GM21576 (cell line): Measurements from ENCODE around the gene CDC42BPG.

ENCODE experiments used
- ATAC-seq: cut with Tn5 transposase; IDR thresholded peaks from one replicate; pipeline ENCODE4 v1.9.1; 2021; ENCODE audit warnings: mild to moderate bottlenecking, moderate library complexity; ENCODE audit not compliant: unreplicated experiment

CDC42BPG gene, protein sequence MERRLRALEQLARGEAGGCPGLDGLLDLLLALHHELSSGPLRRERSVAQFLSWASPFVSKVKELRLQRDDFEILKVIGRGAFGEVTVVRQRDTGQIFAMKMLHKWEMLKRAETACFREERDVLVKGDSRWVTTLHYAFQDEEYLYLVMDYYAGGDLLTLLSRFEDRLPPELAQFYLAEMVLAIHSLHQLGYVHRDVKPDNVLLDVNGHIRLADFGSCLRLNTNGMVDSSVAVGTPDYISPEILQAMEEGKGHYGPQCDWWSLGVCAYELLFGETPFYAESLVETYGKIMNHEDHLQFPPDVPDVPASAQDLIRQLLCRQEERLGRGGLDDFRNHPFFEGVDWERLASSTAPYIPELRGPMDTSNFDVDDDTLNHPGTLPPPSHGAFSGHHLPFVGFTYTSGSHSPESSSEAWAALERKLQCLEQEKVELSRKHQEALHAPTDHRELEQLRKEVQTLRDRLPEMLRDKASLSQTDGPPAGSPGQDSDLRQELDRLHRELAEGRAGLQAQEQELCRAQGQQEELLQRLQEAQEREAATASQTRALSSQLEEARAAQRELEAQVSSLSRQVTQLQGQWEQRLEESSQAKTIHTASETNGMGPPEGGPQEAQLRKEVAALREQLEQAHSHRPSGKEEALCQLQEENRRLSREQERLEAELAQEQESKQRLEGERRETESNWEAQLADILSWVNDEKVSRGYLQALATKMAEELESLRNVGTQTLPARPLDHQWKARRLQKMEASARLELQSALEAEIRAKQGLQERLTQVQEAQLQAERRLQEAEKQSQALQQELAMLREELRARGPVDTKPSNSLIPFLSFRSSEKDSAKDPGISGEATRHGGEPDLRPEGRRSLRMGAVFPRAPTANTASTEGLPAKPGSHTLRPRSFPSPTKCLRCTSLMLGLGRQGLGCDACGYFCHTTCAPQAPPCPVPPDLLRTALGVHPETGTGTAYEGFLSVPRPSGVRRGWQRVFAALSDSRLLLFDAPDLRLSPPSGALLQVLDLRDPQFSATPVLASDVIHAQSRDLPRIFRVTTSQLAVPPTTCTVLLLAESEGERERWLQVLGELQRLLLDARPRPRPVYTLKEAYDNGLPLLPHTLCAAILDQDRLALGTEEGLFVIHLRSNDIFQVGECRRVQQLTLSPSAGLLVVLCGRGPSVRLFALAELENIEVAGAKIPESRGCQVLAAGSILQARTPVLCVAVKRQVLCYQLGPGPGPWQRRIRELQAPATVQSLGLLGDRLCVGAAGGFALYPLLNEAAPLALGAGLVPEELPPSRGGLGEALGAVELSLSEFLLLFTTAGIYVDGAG (N-terminal part only)

DNA sequence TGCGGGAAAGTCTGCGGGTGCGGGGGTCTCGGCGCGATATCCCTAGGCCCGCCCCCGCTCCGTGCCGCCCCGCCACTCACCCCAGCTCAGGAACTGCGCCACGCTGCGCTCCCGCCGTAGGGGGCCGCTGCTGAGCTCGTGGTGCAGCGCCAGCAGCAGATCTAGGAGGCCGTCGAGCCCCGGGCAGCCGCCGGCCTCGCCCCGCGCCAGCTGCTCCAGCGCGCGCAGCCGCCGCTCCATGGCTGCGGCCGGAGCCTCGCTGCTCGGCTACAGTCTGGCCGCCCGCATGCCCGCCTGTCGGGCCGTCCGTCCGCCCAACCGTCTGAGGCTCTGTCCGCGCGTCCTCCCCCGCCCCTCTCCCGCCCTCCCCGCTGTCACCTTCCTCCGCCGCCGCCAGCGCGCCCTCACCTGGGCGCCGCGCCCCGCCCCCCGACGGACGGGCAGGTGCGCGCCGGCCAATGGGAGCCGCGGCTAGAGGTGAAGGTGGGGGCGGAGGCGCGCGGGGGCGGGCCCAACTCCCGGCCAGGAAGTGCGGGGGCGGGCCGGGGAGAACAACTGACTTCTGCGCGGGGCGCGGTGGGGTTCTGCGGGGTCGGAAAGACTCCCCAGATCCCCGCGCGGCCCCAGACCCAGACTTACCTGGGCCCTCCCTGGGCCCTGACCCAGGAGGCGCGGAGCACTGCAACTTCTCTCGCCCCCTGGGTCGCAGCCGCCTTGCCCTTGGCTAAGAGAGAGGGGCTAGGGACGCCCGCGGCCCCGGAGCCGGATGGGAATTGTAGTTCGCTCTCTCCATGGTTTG, at the start of gene CDC42BPG:
CDC42BPG (minus strand) TSS at position 324 of the 799 bp plus-strand sequence; CDS start at position 240, 84 bp downstream.
- ATAC-seq = no peak

DNA sequence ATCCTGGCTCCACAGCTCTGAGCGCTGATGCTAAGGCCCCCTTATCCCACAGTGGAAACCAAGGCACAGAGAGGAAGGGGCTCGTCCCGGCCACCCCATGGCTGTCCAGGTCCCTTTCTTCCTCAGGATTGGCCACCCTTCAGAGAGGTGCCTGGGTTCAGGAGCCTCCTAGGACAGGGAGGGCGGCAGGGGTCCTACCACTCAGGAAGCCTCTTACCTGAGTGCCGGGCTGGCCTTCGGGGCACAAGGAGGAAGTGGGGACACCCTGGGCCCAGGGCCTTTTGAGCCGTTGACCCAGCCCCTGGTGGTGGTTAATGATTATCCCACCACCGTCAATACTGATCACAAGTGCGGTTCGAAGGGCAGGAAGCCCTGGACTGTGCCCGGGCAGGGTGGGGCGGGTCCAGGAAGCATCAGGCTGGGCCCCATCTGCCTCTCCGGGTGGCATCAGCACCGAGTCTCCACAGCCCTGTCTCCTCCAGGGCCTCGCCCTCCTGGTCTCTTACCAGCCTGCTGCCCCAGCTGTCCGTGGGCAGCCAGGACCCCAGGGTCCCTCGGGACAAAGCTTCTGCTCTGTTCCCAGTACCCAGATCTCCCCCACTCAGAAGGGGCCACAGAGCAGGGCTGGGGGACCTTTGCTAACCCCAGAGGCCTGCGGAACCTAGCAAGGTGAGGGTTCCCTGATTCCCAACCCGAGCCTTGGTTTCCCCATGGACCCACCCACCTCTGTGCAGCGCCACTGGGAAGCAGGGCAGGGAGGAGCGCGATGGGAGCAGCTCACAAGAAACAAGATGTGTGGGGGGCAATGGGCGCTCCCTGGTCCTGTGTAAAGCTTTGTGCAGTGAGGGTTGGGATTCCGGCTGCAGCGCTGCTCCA, 49.0 kb upstream of the CDC42BPG start:
- ATAC-seq = no peak

DNA sequence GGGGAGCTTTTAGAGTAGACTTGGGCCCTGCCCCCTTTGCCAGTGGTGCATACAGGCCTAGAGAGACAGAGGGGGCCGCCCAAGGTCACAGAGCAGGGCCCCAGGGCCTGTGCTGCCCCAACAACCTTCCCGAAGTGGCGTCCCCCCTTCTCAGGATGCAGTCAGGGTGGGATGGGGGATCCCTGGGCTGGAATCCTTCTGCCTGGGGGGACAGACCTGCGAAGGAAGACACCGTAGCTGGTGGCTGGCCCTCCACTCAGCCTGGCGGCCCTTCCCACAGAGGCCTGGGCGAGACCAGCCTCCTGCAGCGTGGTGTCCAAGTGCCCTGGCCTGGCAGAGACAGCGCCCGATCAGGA, 48.4 kb upstream of the CDC42BPG start:
- ATAC-seq = no peak

DNA sequence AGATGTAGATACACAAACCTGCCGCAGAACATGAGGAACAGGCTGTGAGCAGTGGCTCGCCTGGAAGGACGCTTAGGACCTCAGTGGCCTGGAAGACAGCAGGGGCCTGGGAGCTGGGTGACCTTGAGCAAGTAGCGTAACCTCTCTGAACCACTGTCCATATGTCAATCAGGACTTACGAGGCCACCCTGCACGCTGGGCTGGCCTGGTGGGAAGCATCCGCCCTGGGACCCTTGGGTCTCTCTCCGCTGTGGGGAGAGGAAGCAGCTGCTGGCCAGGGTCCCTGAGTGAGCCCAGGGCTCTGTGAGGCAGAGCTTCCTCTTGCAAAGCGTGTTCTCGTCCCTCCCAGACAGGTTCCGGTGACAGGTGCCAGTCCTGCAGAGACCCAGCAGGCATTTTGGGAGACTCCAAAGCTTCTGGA, 48.0 kb upstream of the CDC42BPG start:
- ATAC-seq = no peak

DNA sequence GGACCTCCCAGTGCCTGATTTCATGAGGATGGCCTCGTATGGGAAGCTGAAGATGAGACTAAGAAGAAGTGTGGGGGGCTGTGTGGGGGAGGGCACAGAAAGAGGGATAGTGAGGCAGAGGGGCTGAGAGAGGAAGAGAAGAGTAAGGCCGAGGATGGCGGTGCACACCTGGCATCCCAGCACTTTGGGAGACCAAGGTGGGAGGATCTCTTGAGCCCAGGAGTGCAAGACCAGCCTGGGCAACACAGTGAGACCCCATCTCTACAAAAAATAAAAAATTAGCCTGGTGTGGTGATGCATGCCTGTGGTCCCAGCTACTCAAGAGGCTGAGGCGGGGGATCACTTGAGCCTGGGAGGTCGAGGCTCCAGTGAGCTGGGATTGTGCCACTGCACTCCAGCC, 47.4 kb upstream of the CDC42BPG start:
- no peak for ATAC-seq

DNA sequence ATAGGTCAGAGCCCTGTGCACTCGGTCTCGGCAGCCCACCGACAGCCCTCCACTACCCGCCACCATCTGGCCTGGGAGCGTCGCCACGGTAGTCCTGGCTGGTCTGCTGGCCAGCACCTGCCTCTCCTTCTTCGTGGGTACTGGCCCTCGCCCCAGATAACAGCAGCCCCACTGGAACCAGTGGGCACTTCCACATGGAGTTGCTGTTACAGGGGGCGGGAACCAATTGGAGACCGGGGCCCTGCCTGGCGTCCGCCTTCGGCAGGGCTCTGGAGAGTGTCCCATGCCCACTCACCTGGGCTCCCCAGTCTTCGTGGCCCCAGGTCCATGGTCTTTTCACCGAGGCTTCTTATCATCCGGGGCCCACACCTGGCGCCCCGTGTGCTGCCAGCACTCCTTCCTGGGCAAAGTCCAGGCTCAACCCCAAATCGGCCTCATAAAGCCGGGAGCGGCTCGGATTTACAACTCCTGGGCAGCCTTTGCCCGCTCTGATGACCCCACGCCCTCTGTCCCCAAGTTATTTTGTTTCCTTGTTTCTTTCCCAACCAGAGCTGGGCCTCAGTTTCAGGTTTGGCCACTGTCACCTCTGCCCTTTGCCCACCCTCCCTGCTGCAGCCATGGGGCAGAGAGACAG, 46.9 kb upstream of the CDC42BPG start:
- ATAC-seq = no peak

DNA sequence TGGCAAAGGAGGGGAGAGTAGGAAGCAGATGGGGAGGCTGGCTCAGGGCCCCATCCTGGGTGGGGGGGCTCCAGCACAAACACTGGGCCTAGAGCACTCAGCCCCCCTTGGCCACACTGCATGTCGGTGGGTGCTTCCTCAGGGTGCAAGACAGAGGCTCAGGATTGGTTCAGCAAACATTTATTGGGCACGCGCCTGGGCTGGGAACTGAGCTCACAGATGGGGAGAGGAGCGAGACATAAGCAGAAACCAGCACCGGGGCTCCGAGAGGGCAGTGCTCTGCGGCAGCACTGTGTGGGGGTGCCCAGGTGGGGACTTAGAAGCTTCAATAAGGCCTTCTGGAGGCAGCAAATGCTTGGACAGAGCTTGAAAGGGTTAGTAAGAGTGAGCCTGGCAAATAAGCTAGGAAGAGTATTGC, 46.1 kb upstream of the CDC42BPG start:
- no peak for ATAC-seq

DNA sequence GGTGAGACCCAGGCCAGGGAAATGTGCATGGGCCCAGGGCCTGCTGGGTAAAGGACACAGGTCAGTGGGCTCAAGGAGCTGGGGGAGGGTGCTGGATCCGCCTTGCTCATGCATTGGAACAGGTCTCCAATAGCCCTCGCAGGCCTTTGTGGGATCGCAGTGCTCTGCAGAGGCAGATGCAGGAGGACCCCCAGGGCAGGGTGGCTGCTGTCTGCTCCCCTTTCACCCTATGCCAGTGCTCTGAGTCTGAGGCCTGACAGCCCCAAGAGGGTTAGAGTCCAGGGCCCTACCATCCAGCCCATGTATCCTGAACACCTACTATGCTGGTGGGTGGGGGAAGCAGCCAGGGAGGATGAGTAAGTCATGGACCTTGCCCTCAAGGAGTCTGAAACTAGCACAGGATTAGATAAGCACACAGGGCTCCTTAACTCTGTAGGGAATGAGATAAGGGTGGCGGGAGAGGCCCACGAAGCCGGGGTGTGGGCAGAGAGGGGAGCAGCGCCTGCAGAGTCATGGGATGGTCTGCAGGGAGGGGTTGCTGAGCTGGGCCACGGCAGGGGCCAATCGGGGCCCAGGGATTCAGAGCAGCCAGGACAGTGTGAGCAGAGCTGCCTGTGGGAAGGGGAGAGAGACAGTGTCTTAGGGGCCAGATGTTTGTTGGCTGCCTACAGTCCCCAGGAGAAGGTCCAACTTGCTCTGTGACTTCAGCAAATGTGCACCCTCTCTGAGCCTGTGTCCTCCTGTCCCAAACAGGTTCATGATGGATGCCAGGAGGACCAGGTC, 44.5 kb upstream of the CDC42BPG start:
- no peak for ATAC-seq

DNA sequence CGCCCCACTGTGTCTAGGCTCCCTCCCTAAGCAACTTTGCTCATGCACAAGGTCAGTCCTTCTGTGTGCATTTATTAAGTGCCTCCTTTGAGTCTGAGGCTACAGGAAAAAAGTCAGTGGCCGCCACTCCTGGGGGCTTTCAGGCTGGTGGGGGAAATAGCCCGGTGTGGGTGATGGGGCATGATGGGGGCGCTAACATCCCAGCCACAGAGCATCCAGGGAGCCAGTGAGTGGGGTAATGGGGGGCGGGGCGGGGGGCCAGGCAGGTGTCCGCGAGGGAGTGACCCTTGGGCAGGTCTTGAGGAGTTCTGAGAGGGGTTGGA, 43.9 kb upstream of the CDC42BPG start:
- ATAC-seq = no peak

DNA sequence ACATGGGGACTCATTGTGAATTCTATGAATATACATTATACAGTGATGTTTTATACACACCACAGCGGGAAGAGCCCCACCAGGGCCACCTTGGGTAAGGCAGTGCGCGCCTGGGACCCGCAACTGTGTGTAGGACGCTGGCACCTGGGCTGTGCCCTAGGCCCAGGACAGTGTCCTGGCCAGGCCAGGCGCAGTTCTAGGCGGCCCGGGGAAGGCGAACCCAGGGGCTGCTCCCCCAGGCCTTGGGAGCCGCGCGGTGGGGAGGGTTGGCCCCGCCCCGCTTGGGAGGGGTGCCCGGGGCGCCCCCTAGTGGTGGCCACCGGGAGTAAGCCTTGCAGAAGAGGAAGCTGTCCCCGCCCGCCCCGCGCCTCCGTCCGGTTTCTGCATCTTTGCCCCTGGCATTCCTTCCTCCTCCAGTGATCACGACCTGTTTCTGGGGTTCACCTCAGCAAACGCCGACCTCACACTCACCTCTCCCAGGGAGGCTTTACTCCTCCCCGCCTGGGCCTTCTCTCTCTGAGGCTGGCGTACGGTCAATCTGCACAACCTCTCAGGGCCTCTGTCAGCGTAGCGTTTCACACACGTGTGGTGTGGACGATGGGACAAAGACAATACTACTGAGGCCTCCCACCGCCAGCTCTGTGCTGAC, 43.4 kb upstream of the CDC42BPG start:
- peak; percentile 63 for ATAC-seq

DNA sequence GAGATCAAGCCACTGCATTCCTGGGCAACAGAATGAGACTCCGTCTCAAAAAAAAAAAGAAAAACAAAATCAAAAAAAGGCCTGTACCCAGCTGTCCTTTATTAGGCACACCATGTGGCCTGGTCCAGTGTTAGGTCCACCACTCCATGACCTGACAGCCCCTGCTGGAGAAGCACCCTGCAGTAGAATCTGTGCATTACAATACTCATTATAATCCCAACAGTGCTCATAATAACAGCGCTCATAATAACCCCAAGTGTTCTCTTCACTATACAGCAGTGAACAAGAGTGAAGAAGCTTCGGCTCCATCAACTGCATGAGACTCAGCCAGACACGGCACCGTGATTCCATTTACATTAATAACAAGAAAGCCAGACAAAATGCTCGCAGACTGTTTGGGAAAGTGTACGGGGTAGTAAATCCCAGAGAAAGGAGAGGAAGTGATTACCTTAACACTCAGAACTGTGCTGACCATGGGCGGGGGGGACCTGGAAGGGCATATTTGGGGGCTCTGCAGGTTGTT, 42.8 kb upstream of the CDC42BPG start:
- ATAC-seq = no peak

DNA sequence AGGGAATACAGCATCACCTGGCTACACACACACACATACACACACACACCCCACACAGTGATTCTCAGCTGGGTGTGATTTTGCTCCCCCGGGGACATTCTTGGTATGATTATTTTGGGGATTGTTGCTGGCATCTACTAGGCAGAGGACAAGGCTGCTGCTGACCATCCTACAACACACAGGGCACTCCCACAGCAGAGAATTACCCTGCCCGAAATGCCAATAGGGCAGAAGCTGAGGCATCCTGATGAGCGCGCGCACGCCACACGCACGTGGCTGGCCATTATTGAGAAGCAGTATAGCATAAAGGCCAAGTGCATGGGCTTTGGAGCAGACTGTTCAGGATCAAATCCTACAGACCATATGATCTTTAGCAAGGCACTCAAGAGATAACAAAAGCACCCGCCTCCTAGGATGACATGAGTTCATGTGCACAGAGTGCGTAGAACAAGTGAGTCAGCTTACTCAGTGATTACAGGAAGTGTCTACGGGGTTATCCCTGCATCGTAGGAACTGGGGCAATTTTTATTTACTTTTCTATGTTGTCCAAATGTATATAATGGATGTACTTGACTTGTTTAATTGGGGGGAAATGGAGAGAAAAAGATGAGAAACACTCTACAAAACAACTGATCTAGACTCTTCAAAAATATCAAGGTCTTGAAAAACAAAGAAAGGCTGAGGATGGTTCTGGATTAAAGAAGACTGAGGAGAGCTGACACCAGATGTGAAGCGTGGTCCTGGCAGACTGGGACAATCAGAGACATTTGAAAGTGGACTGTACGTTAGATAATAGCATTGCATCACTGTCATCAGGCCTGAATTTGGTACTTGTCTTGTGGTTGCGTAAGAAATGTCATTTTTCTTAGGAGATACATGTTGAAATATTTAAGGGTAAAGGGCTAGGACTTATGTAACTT, 41.2 kb upstream of the CDC42BPG start:
- ATAC-seq = no peak

DNA sequence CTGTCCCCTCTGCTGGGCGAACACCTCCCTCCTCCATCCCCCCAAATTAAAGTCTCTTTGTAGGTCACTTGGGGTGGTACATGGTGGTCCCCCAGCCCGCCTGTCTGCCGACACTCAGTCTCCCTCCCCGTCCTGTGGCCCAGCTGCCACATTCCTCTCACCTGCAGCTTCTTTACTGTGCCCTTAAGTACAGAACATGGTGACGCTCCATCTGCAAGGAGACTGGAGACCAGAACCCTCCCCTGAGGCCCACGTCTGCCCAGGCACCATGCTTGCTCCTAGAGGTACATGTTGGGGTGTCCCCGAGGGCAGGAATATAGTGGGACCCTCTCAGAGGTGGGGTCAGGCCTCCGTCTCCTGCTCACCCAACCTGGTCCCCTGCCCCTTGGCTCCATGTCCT, 39.6 kb upstream of the CDC42BPG start:
- ATAC-seq = no peak

DNA sequence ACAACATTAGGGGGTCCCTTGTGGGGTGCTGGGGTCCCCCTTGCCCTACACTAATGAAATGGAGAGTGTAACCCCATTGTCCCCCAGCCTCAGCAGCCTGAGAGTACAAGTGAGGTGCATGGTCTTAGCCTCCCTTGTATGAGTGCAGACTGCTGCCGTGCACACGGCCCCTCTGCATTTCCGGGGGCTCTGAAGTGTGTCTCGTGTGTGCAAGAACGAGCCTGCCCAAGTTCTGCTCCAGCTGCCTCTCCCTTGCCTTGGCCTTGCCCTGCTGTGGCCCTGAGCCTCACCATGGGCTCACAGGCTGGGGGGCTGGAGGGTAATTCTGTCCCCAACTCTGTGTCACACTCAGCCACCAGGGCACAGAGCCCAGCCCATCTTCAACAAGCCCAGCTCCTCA, 39.1 kb upstream of the CDC42BPG start:
- ATAC-seq = no peak

DNA sequence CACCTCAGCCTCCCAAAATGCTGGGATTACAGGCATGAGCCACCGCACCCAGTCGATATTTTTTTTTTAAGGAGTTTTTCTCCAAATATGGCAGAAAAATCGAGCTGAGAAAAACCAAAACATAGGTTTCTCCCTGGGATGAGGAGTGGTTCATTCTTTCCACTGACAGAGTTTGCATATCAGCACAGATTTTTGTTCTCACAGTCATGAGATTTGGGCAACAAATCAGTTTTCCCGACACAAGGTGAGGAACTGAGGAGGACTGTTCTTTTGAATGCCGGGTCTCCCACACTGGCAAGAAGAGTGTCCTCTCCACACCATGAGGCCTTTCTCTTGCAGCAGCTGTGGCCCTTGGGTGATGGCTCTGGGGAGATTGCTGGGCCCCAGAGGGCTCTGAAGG, 37.8 kb upstream of the CDC42BPG start:
- ATAC-seq = no peak

DNA sequence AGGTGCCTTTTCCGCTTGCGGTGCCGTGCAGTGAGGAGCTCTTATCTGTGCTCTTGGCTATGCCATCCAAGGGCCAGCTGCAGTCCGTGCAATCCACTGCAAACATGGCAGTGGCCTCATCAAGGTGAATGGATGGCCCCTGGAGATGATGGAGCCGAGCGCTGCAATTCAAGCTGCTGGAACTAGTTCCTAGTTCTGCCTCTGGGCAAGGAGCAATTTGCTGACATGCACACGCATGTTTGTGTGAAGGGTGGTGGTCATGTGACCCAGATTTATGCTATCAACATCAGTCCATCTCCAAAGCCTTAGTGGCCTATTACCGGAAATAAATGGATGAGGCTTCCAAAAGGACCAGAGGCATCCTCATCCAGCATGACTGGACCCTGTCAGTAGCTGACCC, 37.0 kb upstream of the CDC42BPG start:
- no peak for ATAC-seq
